Measurements from ENCODE around the gene RIPK3. TPM values are rescaled to one million over a fixed set of nuclear protein-coding genes. Genes with fewer than 3 reads are reported as not detected.
"Not testable (repeated sequence)": the region's sequence is repeated elsewhere in the genome, so short reads cannot be mapped to it uniquely, and the experiment has no call there.

The RIPK3 gene
- total RNA-seq (2014; rRNA removed; shearing (Covaris generic); ENCODE audit: low replicate concordance): not detected in 2 replicates

- no peak for DNase-seq
- Histone ChIP-seq H3K4me3 (no peak within 1 kb of the TSS), H3K36me3 (no peaks in the 10 kb centered on the region), H3K27me3 (no peaks in the 10 kb centered on the region), H3K9me3 (no peaks in the 10 kb centered on the region)
These were observed at the start of gene RIPK3 for GRCh38 chr14:24339284-24340151. RIPK3 (minus strand) TSS chr14:24339991; CDS start chr14:24339826, 165 bp downstream.

DNA sequence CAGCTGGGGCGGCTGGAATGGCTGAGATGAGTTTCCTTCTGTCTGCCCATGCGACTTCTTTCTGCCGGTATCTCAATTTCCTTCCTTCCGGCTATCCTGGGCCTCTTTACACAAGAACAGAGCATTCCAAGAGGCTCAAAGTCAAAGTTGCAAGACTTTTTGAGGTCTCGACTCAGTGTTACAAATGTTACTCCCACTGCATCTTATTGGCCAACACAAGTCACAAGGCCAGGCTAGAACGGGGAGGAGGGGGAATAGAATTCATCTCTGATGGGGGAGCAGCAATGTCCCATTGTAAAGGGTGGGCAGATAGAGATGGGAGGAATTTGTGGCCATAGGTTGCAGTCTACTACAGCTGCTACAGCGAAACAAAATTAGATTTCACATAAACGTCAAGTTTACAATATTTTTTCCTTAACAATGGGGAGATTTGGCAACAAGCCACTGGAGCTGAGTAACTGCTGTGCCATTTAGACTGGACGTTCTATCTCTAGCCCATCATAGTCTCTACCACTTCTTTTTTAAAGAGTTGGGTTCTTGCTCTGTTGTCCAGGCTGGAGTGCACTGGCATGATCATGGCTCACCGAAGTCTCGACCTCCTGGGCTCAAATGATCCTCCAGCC, 49.5 kb upstream of the RIPK3 start:
- Histone ChIP-seq H3K4me3 (no peak overlapping the region), H3K27me3 (no peaks in the 10 kb centered on the region), H3K36me3 (no peaks in the 10 kb centered on the region), H3K9me3 (no peaks in the 10 kb centered on the region)
- no peak for DNase-seq

DNA sequence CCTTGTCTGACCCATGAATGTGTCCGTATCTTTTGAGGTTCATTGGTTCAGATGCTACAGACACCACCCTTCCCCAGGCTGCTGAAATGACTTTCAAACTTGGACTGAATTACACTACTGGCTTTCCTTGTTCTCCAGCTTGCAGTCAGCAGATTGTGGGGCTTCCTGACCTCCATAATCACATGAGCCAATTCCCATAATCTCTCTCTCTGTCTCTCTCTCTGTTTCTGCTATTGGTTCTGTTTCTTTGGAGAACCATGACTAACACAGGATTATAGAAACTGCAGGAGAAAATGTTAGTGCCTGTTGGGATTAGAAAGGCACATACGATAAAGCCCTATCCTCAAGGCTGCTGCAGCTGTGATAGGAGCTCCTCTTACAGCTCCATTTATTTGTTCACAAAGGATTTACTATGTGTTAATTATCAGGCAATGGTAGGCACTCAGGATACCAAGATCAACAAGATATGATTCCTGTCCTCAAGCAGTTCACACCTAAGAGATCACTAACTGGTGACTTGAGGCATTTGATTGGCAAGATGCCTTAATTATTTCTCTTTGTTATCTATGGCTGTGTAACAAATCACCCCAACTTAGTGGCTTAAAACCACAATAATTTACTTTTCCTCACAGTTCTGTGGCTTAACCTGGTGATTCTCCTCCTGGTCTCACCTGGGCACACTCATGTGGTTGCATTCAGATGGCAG, 48.8 kb upstream of the RIPK3 start:
- Histone ChIP-seq H3K4me3 (no peak overlapping the region), H3K9me3 (no peaks in the 10 kb centered on the region), H3K36me3 (no peaks in the 10 kb centered on the region), H3K27me3 (no peaks in the 10 kb centered on the region)
- no peak for DNase-seq

DNA sequence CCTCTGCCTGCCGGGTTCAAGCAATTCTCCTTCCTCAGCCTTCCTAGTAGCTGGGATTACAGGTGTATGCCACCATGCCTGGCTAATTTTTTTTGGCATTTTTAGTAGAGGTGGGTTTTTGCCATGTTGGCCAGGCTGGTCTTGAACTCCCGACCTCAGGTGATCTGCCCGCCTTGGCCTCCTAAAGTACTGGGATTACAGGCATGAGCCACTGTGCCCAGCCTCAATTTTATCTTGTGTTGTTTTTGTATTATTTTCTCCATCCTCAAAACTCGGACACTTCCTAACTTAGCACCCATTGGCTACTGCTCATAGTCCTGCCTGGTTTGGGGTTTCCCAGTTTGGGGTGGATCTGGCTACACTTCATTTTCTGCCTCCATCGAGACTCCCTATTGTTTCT, 47.8 kb upstream of the RIPK3 start:
- not testable (repeated sequence) for DNase-seq, H3K27me3 ChIP-seq, H3K9me3 ChIP-seq, H3K36me3 ChIP-seq, H3K4me3 ChIP-seq

- DNase-seq: no peak
- no peak overlapping the region for H3K4me3 ChIP-seq
- H3K9me3 ChIP-seq: no peaks in the 10 kb centered on the region
- H3K36me3 ChIP-seq: no peaks in the 10 kb centered on the region
- no peaks in the 10 kb centered on the region for H3K27me3 ChIP-seq
These were observed 47.2 kb upstream of the RIPK3 start for GRCh38 chr14:24387009-24387345.

- Histone ChIP-seq H3K27me3 (no peaks in the 10 kb centered on the region), H3K36me3 (no peaks in the 10 kb centered on the region), H3K9me3 (no peaks in the 10 kb centered on the region), H3K4me3 (no peak overlapping the region)
- DNase-seq: no peak
These were observed 45.7 kb upstream of the RIPK3 start for GRCh38 chr14:24385524-24385923.

- H3K27me3 ChIP-seq: no peaks in the 10 kb centered on the region
- H3K36me3 ChIP-seq: no peaks in the 10 kb centered on the region
- no peak overlapping the region for H3K4me3 ChIP-seq
- no peak for DNase-seq
- no peaks in the 10 kb centered on the region for H3K9me3 ChIP-seq
These were observed 44.4 kb upstream of the RIPK3 start for GRCh38 chr14:24384169-24384568.

GRCh38 chr14:24382064-24382371, 42.2 kb upstream of the RIPK3 start:
- Histone ChIP-seq H3K36me3 (no peaks in the 10 kb centered on the region), H3K9me3 (no peaks in the 10 kb centered on the region), H3K4me3 (no peak overlapping the region), H3K27me3 (no peaks in the 10 kb centered on the region)
- no peak for DNase-seq

- Histone ChIP-seq H3K9me3 (no peaks in the 10 kb centered on the region), H3K36me3 (no peaks in the 10 kb centered on the region), H3K27me3 (no peaks in the 10 kb centered on the region), H3K4me3 (no peak overlapping the region)
- DNase-seq: no peak
These were observed 41.7 kb upstream of the RIPK3 start for GRCh38 chr14:24381363-24382063.

DNA sequence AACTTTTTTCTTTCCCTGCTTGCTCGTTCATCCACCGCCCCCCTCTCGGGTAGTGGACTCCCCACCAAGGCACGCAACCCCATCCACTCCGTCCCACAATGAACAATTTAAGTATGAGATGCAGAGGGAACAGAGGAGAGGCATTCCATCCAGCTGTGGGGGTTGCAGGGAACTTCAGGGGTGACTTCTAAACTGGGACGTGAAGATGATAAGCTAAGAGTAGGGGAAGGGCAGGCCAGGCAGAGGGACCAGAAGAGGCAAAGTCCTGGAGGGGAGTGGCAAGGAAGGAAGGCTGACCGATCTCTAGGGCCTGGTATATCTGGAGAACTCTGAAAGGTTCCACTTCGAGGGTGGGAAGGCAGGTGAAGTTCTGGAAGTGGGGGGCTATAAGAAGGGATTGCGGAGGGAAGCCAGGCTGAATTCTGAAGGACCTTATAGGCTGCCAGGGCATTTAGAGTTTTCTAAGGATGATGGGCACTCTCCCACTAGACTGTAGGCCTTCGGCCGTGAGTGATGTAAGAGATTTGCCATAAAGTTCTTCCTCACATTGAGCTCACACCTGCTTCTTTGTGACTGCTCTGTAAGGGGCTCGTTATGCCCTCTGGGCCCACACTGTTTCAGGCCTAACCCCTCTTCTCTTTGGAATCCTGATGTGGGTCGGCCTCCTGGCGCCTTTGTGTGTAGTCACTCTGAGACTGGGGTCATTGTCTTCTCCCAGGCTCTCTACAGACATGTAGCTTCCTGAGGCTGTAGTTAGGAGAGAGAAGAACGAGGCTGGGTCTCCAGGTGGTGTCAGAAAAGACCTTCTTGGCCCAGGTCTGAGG, 40.3 kb upstream of the RIPK3 start:
- Histone ChIP-seq H3K9me3 (no peaks in the 10 kb centered on the region), H3K4me3 (no peak overlapping the region), H3K27me3 (no peaks in the 10 kb centered on the region), H3K36me3 (no peaks in the 10 kb centered on the region)
- DNase-seq: no peak

- no peaks in the 10 kb centered on the region for H3K9me3 ChIP-seq
- H3K4me3 ChIP-seq: no peak overlapping the region
- no peaks in the 10 kb centered on the region for H3K36me3 ChIP-seq
- H3K27me3 ChIP-seq: no peaks in the 10 kb centered on the region
- DNase-seq: no peak
These were observed 39.5 kb upstream of the RIPK3 start for GRCh38 chr14:24378981-24379906.

DNA sequence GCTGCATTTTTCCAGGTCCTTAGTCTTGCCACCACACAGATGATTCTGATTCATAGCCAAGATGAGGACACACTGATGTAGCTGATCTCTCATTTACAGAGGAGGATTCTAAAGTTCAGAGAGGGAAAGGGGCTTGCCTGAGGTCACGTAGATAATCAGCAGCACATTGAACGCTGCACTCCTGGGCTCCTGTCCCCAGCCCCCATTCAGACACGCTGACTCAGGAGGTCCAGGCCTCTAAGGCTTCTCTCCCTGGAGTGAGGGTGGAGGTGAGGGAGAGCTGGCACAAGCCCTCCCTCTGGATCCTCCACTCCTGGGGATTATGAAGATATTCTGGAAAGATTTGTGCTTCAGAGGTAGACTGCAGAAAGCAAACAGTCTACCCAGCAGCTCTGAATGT, 38.5 kb upstream of the RIPK3 start:
- no peak for DNase-seq
- Histone ChIP-seq H3K27me3 (no peaks in the 10 kb centered on the region), H3K4me3 (no peak overlapping the region), H3K36me3 (no peaks in the 10 kb centered on the region), H3K9me3 (no peaks in the 10 kb centered on the region)

DNA sequence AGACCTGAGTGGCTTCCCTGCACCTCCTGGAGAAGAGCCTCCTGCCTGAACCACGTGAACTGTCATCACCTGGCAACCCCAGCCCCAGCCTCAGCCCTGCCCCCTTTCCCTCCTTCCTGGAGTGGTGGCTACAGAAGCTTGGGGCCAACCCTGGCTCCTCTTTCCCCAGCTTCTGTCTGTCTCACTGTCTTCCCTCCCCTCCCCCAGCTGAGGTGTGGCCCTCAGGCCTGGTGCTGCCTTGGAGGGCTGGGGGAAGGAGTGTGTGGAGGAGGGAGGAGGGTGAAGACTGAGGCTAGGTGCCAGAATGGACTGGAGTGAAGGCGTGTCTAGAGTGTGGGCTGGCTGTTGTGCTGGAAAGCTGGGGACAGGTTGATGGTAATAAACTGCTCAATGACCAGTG, 37.9 kb upstream of the RIPK3 start:
- Histone ChIP-seq H3K36me3 (no peaks in the 10 kb centered on the region; the same call in 1 of the 2 replicates), H3K9me3 (no peaks in the 10 kb centered on the region), H3K4me3 (no peak overlapping the region), H3K27me3 (no peaks in the 10 kb centered on the region)
- DNase-seq: no peak

- Histone ChIP-seq H3K27me3 (no peaks in the 10 kb centered on the region), H3K9me3 (no peaks in the 10 kb centered on the region), H3K36me3 (no peaks in the 10 kb centered on the region; the same call in 1 of the 2 replicates), H3K4me3 (no peak overlapping the region)
- DNase-seq: no peak
These were observed 37.3 kb upstream of the RIPK3 start for GRCh38 chr14:24377126-24377525.

- Histone ChIP-seq H3K36me3 (no peaks in the 10 kb centered on the region; the same call in 1 of the 2 replicates), H3K4me3 (no peak overlapping the region)
These were observed 36.8 kb upstream of the RIPK3 start for GRCh38 chr14:24376448-24377070.

More at GRCh38 chr14:24376448-24377070, 36.8 kb upstream of the RIPK3 start:
- Histone ChIP-seq H3K9me3 (no peaks in the 10 kb centered on the region), H3K27me3 (no peaks in the 10 kb centered on the region)
- no peak for DNase-seq
